HG02970 (cell line): ENCODE results near the gene ALDH3A2.
"Not testable (repeated sequence)": the region's sequence is repeated elsewhere in the genome, so short reads cannot be mapped to it uniquely, and the experiment has no call there.

ENCODE experiments used
- ATAC-seq: cut with Tn5 transposase; IDR thresholded peaks from one replicate; pipeline ENCODE4 v1.9.1; 2021; ENCODE audit warnings: mild to moderate bottlenecking, moderate library complexity, moderate number of reproducible peaks; ENCODE audit not compliant: unreplicated experiment, low FRiP score

The ALDH3A2 gene

GRCh38 chr17:19649274-19649541 lies 657 bp downstream of the ALDH3A2 start:
- no peak for ATAC-seq

GRCh38 chr17:19650826-19651225 lies 2.3 kb downstream of the ALDH3A2 start:
- no peak for ATAC-seq

GRCh38 chr17:19651451-19652238 lies 3.1 kb downstream of the ALDH3A2 start:
- ATAC-seq, result no peak

- no peak for ATAC-seq
These were observed 4.0 kb downstream of the ALDH3A2 start for GRCh38 chr17:19652595-19652994.

GRCh38 chr17:19654342-19654886 lies 5.9 kb downstream of the ALDH3A2 start:
- ATAC-seq, result no peak

GRCh38 chr17:19654896-19655295 lies 6.3 kb downstream of the ALDH3A2 start:
- no peak for ATAC-seq

- no peak for ATAC-seq
These were observed 7.8 kb downstream of the ALDH3A2 start for GRCh38 chr17:19656336-19656735.

GRCh38 chr17:19656851-19657581 lies 8.5 kb downstream of the ALDH3A2 start:
- no peak for ATAC-seq

GRCh38 chr17:19659366-19660177 lies 11.0 kb downstream of the ALDH3A2 start:
- ATAC-seq, result no peak

GRCh38 chr17:19660219-19660870 lies 11.8 kb downstream of the ALDH3A2 start:
- ATAC-seq, result no peak

GRCh38 chr17:19661121-19661520 lies 12.6 kb downstream of the ALDH3A2 start:
- ATAC-seq, result no peak

- ATAC-seq, result no peak
These were observed 14.5 kb downstream of the ALDH3A2 start for GRCh38 chr17:19663097-19663496.

GRCh38 chr17:19664136-19664820 lies 15.7 kb downstream of the ALDH3A2 start:
- no peak for ATAC-seq

GRCh38 chr17:19664821-19665181 lies 16.2 kb downstream of the ALDH3A2 start:
- no peak for ATAC-seq

- not testable (repeated sequence) for ATAC-seq
These were observed 21.1 kb downstream of the ALDH3A2 start for GRCh38 chr17:19669680-19670079.

- ATAC-seq, result no peak
These were observed 22.4 kb downstream of the ALDH3A2 start for GRCh38 chr17:19670908-19671307.

GRCh38 chr17:19671433-19671832 lies 22.9 kb downstream of the ALDH3A2 start:
- ATAC-seq, result no peak

GRCh38 chr17:19672009-19672750 lies 23.6 kb downstream of the ALDH3A2 start:
- ATAC-seq, result no peak

- no peak for ATAC-seq
These were observed 25.1 kb downstream of the ALDH3A2 start for GRCh38 chr17:19673623-19674022.
